Activated CD8-positive, alpha-beta T cell treated with anti-CD3 and anti-CD28 coated beads for 36 hours (primary cell): ENCODE measurements around the gene KCND1. TPM values are rescaled to one million over a fixed set of nuclear protein-coding genes. Genes with fewer than 3 reads are reported as not detected.

Experiments used
- ATAC-seq: fragments of 200-7000 bp; cut with Tn5 transposase; one replicate; pipeline ENCODE4 v1.10.0; 2021; ENCODE audit warnings: mild to moderate bottlenecking, moderate library complexity
- CTCF ChIA-PET: fragments of 350-600 bp; sonication (Branson Sonifier 250); formaldehyde crosslinking; loops from one replicate; lab custom pipeline; 2021; ENCODE audit warnings: antibody characterized with exemption; lab: Charles Lee
- POLR2A ChIA-PET: fragments of 350-600 bp; sonication (Branson Sonifier 250); formaldehyde crosslinking; loops from one replicate; lab custom pipeline; 2021; ENCODE audit warnings: antibody characterized with exemption; lab: Charles Lee
- DNase-seq: peaks from one replicate; pipeline ENCODE4 v3.0.0-alpha.2; 2020
- H3K27ac Mint-ChIP-seq: one replicate; pipeline ENCODE4 v1.8.0; 2021; ENCODE audit warnings: mild to moderate bottlenecking, mixed read lengths
- H3K27me3 Mint-ChIP-seq: one replicate; pipeline ENCODE4 v1.8.0; 2021; ENCODE audit warnings: mixed read lengths
- H3K36me3 Mint-ChIP-seq: one replicate; pipeline ENCODE4 v1.8.0; 2021; ENCODE audit warnings: low read depth, mixed read lengths
- H3K4me1 Mint-ChIP-seq: one replicate; pipeline ENCODE4 v1.8.0; 2021; ENCODE audit warnings: low read depth, mixed read lengths
- H3K4me3 Mint-ChIP-seq: one replicate; pipeline ENCODE4 v1.8.0; 2021; ENCODE audit warnings: mild to moderate bottlenecking, moderate library complexity, mixed read lengths
- H3K9me3 Mint-ChIP-seq: one replicate; pipeline ENCODE4 v1.8.0; 2021; ENCODE audit warnings: mixed read lengths
- intact Hi-C: fragments of 100-400 bp; cut with micrococcal nuclease; formaldehyde crosslinking; loops from one replicate; pipeline ENCODE4 v1.10.0; 2022
- total RNA-seq, 2 experiments: library from RNA; stranded (reverse); gene quantifications; one replicate each; pipeline ENCODE4 v1.2.3, GENCODE V29; 2021
- TF ChIP-seq, protein P1 (sequence below): fragments of 200-600 bp; IDR thresholded peaks from one replicate; pipeline ENCODE4 v1.8.0; 2022; ENCODE audit warnings: antibody characterized with exemption, mild to moderate bottlenecking

The KCND1 gene
- total RNA-seq, 2 experiments from 2014 or later = 2.5 to 2.6 TPM

DNA sequence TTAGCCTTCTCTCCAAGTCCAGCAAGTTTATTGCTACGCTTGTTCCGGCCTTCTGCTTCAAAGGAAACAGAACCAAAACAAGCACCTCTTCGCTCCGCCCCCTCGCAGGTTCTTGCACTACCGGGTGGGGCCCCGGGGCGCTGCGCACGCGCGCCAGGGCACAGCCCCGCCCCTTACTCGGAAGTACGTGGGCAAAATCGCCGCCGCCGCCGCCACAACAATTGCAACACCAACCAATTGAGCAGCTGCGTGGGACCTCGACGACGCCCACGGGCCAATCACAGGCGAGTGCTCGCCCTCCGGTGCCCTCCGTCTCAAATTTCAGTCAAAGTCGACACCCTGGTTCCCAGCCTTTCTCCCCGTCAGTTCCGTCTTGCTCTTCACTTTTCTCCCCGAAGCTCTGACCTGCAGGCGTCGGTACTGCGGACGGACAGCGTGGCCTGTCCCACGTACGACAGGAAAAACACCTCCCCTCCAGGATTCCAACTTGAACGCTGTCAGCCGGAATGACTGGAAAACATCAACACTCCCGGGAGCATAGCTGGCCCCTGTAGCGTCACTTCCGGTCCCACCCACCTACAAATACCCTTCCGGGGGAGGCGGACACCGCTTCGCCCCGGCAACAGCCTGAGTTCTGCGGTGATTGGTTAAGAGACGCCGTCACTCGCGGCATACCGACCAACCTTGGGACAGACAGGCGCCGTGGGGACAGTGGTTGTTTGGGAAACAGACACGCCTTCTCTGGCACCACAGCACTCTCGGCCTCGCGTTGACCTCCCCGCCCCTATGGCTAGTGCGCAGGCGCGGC, 13.6 kb downstream of the KCND1 start:
- H3K9me3 Mint-ChIP-seq = no peaks in the 10 kb centered on the region
- H3K4me1 Mint-ChIP-seq = peaks cover 42% of the 10 kb centered on the region
- H3K36me3 Mint-ChIP-seq = peaks cover 16% of the 10 kb centered on the region
- H3K4me3 Mint-ChIP-seq = peak overlapping the region; percentile 98
- peak overlapping the region; percentile 100 for H3K27ac Mint-ChIP-seq
- DNase-seq = peak; percentile 95
- intact Hi-C loops = loop anchor here (10.0 kb wide), 1 partner anchor 47 kb away; the partner anchor contains the start of gene GRIPAP1
- no peaks in the 10 kb centered on the region for H3K27me3 Mint-ChIP-seq
- ChIA-PET POLR2A (interaction anchor here (1.0 to 4.7 kb wide), 8 partner anchors 12 to 84 kb away, joined by 3 to 48 read pairs (median 6); partner anchors contain the start of gene SLC35A2), CTCF (interaction anchor here (0.8 to 2.1 kb wide), 4 partner anchors 52 to 157 kb away, joined by 3 to 7 read pairs (median 4); partner anchors contain the start of genes PQBP1 and TFE3)
- TF ChIP-seq, protein P1, sequence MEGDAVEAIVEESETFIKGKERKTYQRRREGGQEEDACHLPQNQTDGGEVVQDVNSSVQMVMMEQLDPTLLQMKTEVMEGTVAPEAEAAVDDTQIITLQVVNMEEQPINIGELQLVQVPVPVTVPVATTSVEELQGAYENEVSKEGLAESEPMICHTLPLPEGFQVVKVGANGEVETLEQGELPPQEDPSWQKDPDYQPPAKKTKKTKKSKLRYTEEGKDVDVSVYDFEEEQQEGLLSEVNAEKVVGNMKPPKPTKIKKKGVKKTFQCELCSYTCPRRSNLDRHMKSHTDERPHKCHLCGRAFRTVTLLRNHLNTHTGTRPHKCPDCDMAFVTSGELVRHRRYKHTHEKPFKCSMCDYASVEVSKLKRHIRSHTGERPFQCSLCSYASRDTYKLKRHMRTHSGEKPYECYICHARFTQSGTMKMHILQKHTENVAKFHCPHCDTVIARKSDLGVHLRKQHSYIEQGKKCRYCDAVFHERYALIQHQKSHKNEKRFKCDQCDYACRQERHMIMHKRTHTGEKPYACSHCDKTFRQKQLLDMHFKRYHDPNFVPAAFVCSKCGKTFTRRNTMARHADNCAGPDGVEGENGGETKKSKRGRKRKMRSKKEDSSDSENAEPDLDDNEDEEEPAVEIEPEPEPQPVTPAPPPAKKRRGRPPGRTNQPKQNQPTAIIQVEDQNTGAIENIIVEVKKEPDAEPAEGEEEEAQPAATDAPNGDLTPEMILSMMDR = no peak
- ATAC-seq = peak; percentile 85

DNA sequence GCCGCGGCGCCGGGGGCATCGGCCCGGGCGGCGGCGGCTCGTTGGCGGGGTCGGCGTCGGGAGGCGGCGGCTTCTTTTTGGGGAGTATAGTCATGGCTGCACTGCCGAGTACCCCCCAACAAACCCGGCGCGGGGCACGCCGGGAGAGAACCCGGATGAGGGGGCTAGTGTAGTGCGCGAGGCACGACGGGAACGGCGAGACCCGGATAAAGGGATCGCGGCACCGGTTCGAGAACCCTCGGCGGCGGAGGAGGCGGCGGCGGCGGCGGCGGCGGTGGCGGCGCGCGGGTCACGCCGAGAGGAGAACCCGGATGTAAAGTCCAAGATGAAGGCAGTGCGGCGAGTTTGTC, 14.2 kb downstream of the KCND1 start, which contains the start of gene OTUD5:
OTUD5 (minus strand) TSS at position 131 of the 350 bp plus-strand sequence; CDS start at position 94, 37 bp downstream.
- peak; percentile 65 for ATAC-seq
- H3K27me3 Mint-ChIP-seq = no peaks in the 10 kb centered on the region
- peak within 1 kb of the TSS; percentile 98 for H3K4me3 Mint-ChIP-seq
- peak; percentile 83 for DNase-seq
- CTCF ChIA-PET = interaction anchor here (1.6 kb wide), 1 partner anchor 51 kb away, joined by 4 read pairs; no protein-coding TSS in a partner anchor
- H3K27ac Mint-ChIP-seq = peak within 1 kb of the TSS; percentile 100
- TF ChIP-seq, protein P1 = no peak
- H3K4me1 Mint-ChIP-seq = peaks cover 48% of the 10 kb centered on the region
- POLR2A ChIA-PET = interaction anchor here (1.0 to 4.7 kb wide), 9 partner anchors 12 to 85 kb away, joined by 3 to 48 read pairs (median 7); partner anchors contain the start of gene SLC35A2
- intact Hi-C loops = loop anchor here (10.0 kb wide), 1 partner anchor 47 kb away; the partner anchor contains the start of gene GRIPAP1
- H3K36me3 Mint-ChIP-seq = peaks cover 17% of the 10 kb centered on the region
- H3K9me3 Mint-ChIP-seq = no peaks in the 10 kb centered on the region

DNA sequence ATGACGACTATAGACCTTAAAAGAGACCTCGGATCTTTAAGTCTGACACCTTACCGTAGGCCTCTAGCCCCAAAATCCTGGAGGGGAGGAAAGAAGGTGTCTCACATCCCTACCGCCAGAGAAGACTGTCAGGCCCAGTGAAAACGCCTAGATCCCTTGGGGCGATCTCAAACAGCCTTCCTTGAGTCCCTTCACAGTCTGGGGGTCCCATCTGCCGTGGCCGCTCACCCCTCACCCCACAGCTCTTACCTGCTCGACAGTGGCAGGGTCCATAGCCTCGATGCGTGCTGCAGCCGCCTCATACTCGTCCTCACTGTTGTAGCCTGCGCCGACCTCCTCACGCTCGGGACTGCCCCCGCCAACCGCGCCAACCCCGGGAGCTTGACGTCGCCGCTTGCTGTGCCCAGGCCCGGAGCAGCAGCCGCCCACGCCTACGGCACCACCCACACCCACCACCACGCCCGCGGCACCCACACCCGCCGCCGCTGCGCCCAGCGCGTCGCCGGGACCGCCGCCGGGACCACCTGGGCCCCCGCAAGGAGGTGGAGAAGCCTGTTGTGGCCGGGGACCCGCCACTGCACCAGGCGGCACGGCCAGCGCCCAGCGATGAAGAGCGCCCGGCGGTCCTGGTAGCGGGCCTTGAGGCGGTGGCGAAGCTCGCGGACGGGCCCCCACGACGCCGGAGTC, 14.8 kb downstream of the KCND1 start:
- ChIA-PET CTCF (interaction anchor here (1.6 to 3.7 kb wide), 2 partner anchors 11 to 51 kb away, joined by 4 to 18 read pairs; no protein-coding TSS in a partner anchor), POLR2A (interaction anchor here (0.5 to 4.7 kb wide), 12 partner anchors 11 to 100 kb away, joined by 3 to 48 read pairs (median 4); partner anchors contain the start of gene SLC35A2)
- Mint-ChIP-seq H3K4me1 (peaks cover 53% of the 10 kb centered on the region), H3K27ac (peak overlapping the region; percentile 91), H3K36me3 (peaks cover 19% of the 10 kb centered on the region), H3K9me3 (no peaks in the 10 kb centered on the region), H3K27me3 (no peaks in the 10 kb centered on the region), H3K4me3 (peak overlapping the region; percentile 98)
- TF ChIP-seq, protein P1 = no peak
- ATAC-seq (peak; percentile 14), DNase-seq (peak; percentile 73)
- intact Hi-C loops = loop anchor here (10.0 kb wide), 1 partner anchor 48 kb away; the partner anchor contains the start of gene GRIPAP1

DNA sequence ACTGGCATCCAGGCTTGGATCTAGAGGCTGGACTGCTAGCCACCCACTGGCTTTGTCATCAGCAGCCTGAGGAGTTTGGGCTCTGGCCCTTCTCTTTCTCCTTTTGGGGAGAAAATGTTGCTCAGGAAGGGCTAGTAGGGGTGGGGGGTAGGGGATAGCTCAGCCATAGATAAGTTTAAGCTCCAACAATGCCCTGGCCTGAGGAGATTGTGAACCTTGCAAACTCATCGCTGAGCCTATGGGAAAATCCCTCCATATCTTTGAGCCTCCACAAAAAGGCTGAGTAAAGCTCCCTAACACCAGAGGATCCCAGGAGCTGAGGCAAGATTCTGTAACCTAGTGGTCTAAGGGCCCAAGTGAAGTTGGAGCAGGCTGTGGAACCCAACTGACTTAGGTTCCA, 23.1 kb downstream of the KCND1 start:
- CTCF ChIA-PET = no interaction called here
- Mint-ChIP-seq H3K4me1 (peaks cover 45% of the 10 kb centered on the region), H3K36me3 (peaks cover 13% of the 10 kb centered on the region), H3K27ac (peak overlapping the region; percentile 46), H3K27me3 (no peaks in the 10 kb centered on the region), H3K4me3 (no peak overlapping the region), H3K9me3 (no peaks in the 10 kb centered on the region)
- ATAC-seq = no peak
- no peak for DNase-seq
- TF ChIP-seq, protein P1 = no peak
- POLR2A ChIA-PET = interaction anchor here (1.5 to 6.1 kb wide), 2 partner anchors 7 to 52 kb away, joined by 4 to 40 read pairs; partner anchors contain the start of gene OTUD5
- intact Hi-C loops = no loop called here
